GM12878 (cell line): ENCODE measurements around the gene NT5M. TPM values are rescaled to one million over a fixed set of nuclear protein-coding genes. Genes with fewer than 3 reads are reported as not detected.

Experiments
- ATAC-seq: fragments of 200-7000 bp; cut with Tn5 transposase; 3 replicates; pipeline ENCODE4 v1.9.1; 2020; ENCODE audit warnings: mild to moderate bottlenecking, moderate library complexity
- BruUV-seq: library from RNA; stranded (reverse); fragments of 400-500 nt; replicated peaks from 2 replicates; lab custom pipeline; 2021; lab: Mats Ljungman, UMichigan
- CTCF ChIA-PET: fragments of 300-600 bp; sonication (Branson Sonifier 250); formaldehyde crosslinking; extraction: SDS; loops from one replicate; lab custom pipeline; 2021; ENCODE audit warnings: inconsistent platforms; lab: Yijun Ruan, JAX
- POLR2A ChIA-PET: fragments of 350-600 bp; formaldehyde crosslinking; extraction: SDS; loops from one replicate; lab custom pipeline; 2021; ENCODE audit warnings: inconsistent platforms; lab: Charles Lee
- RAD21 ChIA-PET: fragments of 300-600 bp; sonication (Branson Sonifier 250); formaldehyde crosslinking; loops from one replicate; lab custom pipeline; 2023; ENCODE audit warnings: antibody characterized with exemption; ENCODE audit not compliant: unreplicated experiment; lab: Charles Lee
- SMC1A ChIA-PET: fragments of 300-600 bp; sonication (Branson Sonifier 250); formaldehyde crosslinking; loops from one replicate; lab custom pipeline; 2023; ENCODE audit not compliant: unreplicated experiment, uncharacterized antibody; lab: Charles Lee
- DNase-seq: peaks from one replicate; pipeline ENCODE4 v3.0.0-alpha.2; 2011; ENCODE audit warnings: low read depth, low spot score
- FAIRE-seq: peaks from 3 replicates; lab custom pipeline; 2011; peaks lifted over from hg19 to GRCh38; lab: Jason Lieb, UNC
- H2AFZ ChIP-seq: 2 replicates; pipeline ENCODE4 v1.6.0; 2011; ENCODE audit warnings: low read depth, low read length, control low read depth; ENCODE audit not compliant: control insufficient read depth
- H3K27ac ChIP-seq: 2 replicates; pipeline ENCODE4 v1.5.1; 2011; ENCODE audit warnings: control low read depth; ENCODE audit not compliant: control insufficient read depth, insufficient read depth
- H3K27me3 ChIP-seq, 2 experiments: replicated peaks in 1 of 2; 2 replicates each; pipeline versions ENCODE4 v1.6.0 to v1.6.1; 2011; ENCODE audit warnings: low read length in 1 of 2; ENCODE audit not compliant: control insufficient read depth in 2 of 2, insufficient read depth in 2 of 2
- H3K36me3 ChIP-seq, 2 experiments: 2 replicates each; pipeline ENCODE4 v1.5.1; 2011; ENCODE audit warnings: low read length in 1 of 2; ENCODE audit not compliant: control insufficient read depth in 2 of 2, insufficient read depth in 2 of 2
- H3K4me1 ChIP-seq: 2 replicates; pipeline ENCODE4 v1.6.1; 2011; ENCODE audit warnings: mild to moderate bottlenecking, low read length, moderate library complexity, mixed read lengths; ENCODE audit not compliant: control insufficient read depth, insufficient read depth
- H3K4me2 ChIP-seq: 2 replicates; pipeline ENCODE4 v1.6.0; 2011; ENCODE audit warnings: control low read depth; ENCODE audit not compliant: control insufficient read depth, insufficient read depth
- H3K4me3 ChIP-seq: fragments of 200-600 bp; sonication (generic); 2 replicates; pipeline ENCODE4 v1.5.1; 2016
- H3K79me2 ChIP-seq: 2 replicates; pipeline ENCODE4 v1.6.0; 2011; ENCODE audit warnings: low read length; ENCODE audit not compliant: control insufficient read depth, insufficient read depth
- H3K9ac ChIP-seq: 2 replicates; pipeline ENCODE4 v1.8.0; 2011; ENCODE audit warnings: low read length, control low read depth, mixed read lengths; ENCODE audit not compliant: control insufficient read depth, insufficient read depth
- H3K9me3 ChIP-seq: replicated peaks from 3 replicates; pipeline ENCODE4 v1.5.1; 2011; ENCODE audit warnings: mild to moderate bottlenecking, low read length; ENCODE audit not compliant: control insufficient read depth, insufficient read depth
- H4K20me1 ChIP-seq: 2 replicates; pipeline ENCODE4 v1.6.0; 2011; ENCODE audit not compliant: control insufficient read depth, insufficient read depth
- BHLHE40 ChIP-seq, 2 experiments: fragments of 450-650 bp in 1 of 2; IDR thresholded peaks; 2 replicates each; pipeline ENCODE4 v1.6.1; 2011 to 2017; ENCODE audit warnings: low read depth in 2 of 2, borderline replicate concordance in 1 of 2, improper control_type of control experiment in 1 of 2, low read length in 1 of 2, mild to moderate bottlenecking in 1 of 2
- CBX5 ChIP-seq: sonication (generic); IDR thresholded peaks from 2 replicates; pipeline ENCODE4 v1.6.1; 2016; ENCODE audit warnings: low read depth, moderate library complexity, mild to moderate bottlenecking, inconsistent platforms
- EZH2 ChIP-seq: IDR thresholded peaks from 2 replicates; pipeline ENCODE4 v1.6.1; 2012; ENCODE audit warnings: low read depth, mild to moderate bottlenecking, control low read depth, inconsistent platforms, low read length, borderline replicate concordance; ENCODE audit not compliant: control insufficient read depth
- MAX ChIP-seq: IDR thresholded peaks from 2 replicates; pipeline ENCODE4 v1.6.1; 2012; ENCODE audit warnings: low read depth, low read length, improper control_type of control experiment
- POLR2A ChIP-seq: IDR thresholded peaks from 2 replicates; pipeline ENCODE4 v1.6.1; 2011; ENCODE audit warnings: low read depth, mild to moderate bottlenecking, low read length
- SKIL ChIP-seq: fragments of 450-650 bp; IDR thresholded peaks from 2 replicates; pipeline ENCODE4 v1.6.1; 2017; ENCODE audit warnings: mild to moderate bottlenecking, low read depth, inconsistent platforms; ENCODE audit not compliant: poor library complexity, severe bottlenecking
- SPI1 ChIP-seq: IDR thresholded peaks from 2 replicates; pipeline ENCODE4 v1.6.1; 2011; ENCODE audit warnings: low read depth, mild to moderate bottlenecking, low read length, moderate library complexity, borderline replicate concordance; ENCODE audit not compliant: insufficient read depth
- SREBF1 ChIP-seq: IDR thresholded peaks from 2 replicates; pipeline ENCODE4 v1.6.1; 2012; ENCODE audit warnings: mild to moderate bottlenecking, low read length
- ZBTB33 ChIP-seq: fragments of 450-650 bp; IDR thresholded peaks from 2 replicates; pipeline ENCODE4 v1.6.1; 2017; ENCODE audit warnings: mild to moderate bottlenecking
- WGBS: methylation state at CpG from one replicate; pipeline ENCODE4 v1.1.6; 2016; ENCODE audit warnings: low lambda C conversion rate; ENCODE audit not compliant: insufficient replicate concordance, insufficient coverage; ENCODE audit errors: missing lambda C conversion rate; 5-methylcytosine and 5-hydroxymethylcytosine counted together
- in situ Hi-C: fragments of 300-500 bp; cut with MboI; formaldehyde crosslinking; loops from 9 replicates; pipeline ENCODE4 v1.14.3; 2018; ENCODE audit warnings: mixed read lengths
- intact Hi-C: fragments of 100-400 bp; cut with micrococcal nuclease; formaldehyde crosslinking; loops from one replicate; pipeline ENCODE4 v1.14.2; 2022; ENCODE audit not compliant: unreplicated experiment
- polyA plus RNA-seq, 11 experiments: library from polyadenylated mRNA; depleted of rRNA in 4 of 11; unstranded in 6 of 11; stranded (reverse) in 5 of 11; fragments of >200 nt; fragmentation: Nextera tagmentation in 4 of 11; fragmentation: Illumina TruSeq in 1 of 11; extraction: Ambion mirVana in 4 of 11; extraction: Trizol in 1 of 11; gene quantifications; 1 replicate in 1 of 11; 2 replicates in 10 of 11; pipeline versions ENCODE4 v1.2.1 to v1.2.3, GENCODE V29; 2011 to 2016; ENCODE audit warnings: inconsistent platforms in 2 of 11, missing spikeins in 2 of 11, low read depth in 1 of 11
- total RNA-seq, 4 experiments: library from RNA; depleted of rRNA in 3 of 4; stranded (reverse); fragments of >200 nt in 3 of 4; fragmentation: Illumina TruSeq in 1 of 4; extraction: Trizol in 1 of 4; gene quantifications; 2 replicates each; pipeline versions ENCODE4 v1.2.1 to v1.2.3, GENCODE V29; 2013 to 2021

Gene NT5M
- total and polyA plus RNA-seq, 10 of the 15 experiments (the other 5 are each of a cell fraction or from before 2014, with no cell fraction given) = 0.18 to 14.1 (median 2.9) TPM

- ChIA-PET CTCF (no interaction called here), SMC1A (no interaction called here)
- in situ Hi-C loops = no loop called here
- no peak overlapping the region for H3K9ac ChIP-seq
- intact Hi-C loops = no loop called here
- no peak for ATAC-seq
- no peaks in the 10 kb centered on the region for H3K79me2 ChIP-seq
- H3K27ac ChIP-seq = no peak overlapping the region
- no peak for FAIRE-seq
- TF ChIP-seq EZH2 (no peak), SREBF1 (no peak), CBX5 (no peak), MAX (no peak), SPI1 (no peak), SKIL (no peak), POLR2A (no peak), BHLHE40 (IDR thresholded peaks at IDR 0.05; ENCODE audit: borderline replicate concordance in 1 of 2, low read depth in 2 of 2, low read length in 1 of 2) (no peak), ZBTB33 (no peak)
- TF ChIP-seq, all 136 proteins: peak for 0
- H2AFZ ChIP-seq = no peak overlapping the region
- ChIA-PET RAD21 (no interaction called here), POLR2A (no interaction called here)
- H4K20me1 ChIP-seq = no peaks in the 10 kb centered on the region
- no peak overlapping the region for H3K4me2 ChIP-seq
- no peaks in the 10 kb centered on the region for H3K4me1 ChIP-seq
- H3K4me3 ChIP-seq = no peak overlapping the region
- no peak for DNase-seq
- no TSS peak for BruUV-seq
- WGBS = 72% methylated on average over 21 of the region's 21 CpGs
- no peaks in the 10 kb centered on the region for H3K27me3 ChIP-seq
- no peaks in the 10 kb centered on the region for H3K9me3 ChIP-seq
- H3K36me3 ChIP-seq = no peaks in the 10 kb centered on the region
These were observed 19.6 kb downstream of the NT5M start for GRCh38 chr17:17322516-17323510.
